ENCODE data around the gene MINDY4.

The MINDY4 gene

GRCh38 chr7:30917216-30917893 is 146.1 kb downstream of the MINDY4 start:
- TF ChIP-seq, protein P1, sequence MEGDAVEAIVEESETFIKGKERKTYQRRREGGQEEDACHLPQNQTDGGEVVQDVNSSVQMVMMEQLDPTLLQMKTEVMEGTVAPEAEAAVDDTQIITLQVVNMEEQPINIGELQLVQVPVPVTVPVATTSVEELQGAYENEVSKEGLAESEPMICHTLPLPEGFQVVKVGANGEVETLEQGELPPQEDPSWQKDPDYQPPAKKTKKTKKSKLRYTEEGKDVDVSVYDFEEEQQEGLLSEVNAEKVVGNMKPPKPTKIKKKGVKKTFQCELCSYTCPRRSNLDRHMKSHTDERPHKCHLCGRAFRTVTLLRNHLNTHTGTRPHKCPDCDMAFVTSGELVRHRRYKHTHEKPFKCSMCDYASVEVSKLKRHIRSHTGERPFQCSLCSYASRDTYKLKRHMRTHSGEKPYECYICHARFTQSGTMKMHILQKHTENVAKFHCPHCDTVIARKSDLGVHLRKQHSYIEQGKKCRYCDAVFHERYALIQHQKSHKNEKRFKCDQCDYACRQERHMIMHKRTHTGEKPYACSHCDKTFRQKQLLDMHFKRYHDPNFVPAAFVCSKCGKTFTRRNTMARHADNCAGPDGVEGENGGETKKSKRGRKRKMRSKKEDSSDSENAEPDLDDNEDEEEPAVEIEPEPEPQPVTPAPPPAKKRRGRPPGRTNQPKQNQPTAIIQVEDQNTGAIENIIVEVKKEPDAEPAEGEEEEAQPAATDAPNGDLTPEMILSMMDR (IDR thresholded peaks at IDR 0.05; ENCODE audit: low read depth, low read length), result no peak
- DNase-seq (ENCODE audit: low read depth, low spot score), result no peak
- no peak overlapping the region for H3K4me3 ChIP-seq (ENCODE audit: low read depth, low read length)
- in situ Hi-C loops (cut with HindIII; ENCODE audit: low sequenced_read_pairs), result no loop called here

DNA sequence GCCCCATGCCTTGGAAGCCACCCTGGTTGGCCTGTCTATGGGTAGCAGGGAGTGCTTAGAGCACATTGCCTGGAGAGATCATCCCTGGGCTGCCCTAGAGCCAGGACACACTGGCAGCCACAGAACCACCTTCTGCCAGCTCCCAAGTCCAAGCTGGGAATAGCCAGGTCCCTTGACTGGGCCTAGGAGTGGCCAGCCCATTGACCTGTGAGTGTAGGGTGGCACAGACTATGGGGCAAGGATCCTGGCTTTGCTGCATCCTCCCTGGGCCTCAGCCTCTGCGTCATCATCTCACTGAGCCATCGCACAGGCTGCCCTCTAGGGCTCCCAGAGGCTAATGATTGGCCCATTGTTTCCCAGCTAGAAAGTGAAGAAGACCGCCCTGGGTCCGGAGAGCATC is 147.5 kb downstream of the MINDY4 start:
- TF ChIP-seq, protein P1 (IDR thresholded peaks at IDR 0.05; ENCODE audit: low read depth, low read length), result no peak
- H3K4me3 ChIP-seq (ENCODE audit: low read depth, low read length), result no peak overlapping the region
- in situ Hi-C loops (cut with HindIII; ENCODE audit: low sequenced_read_pairs), result no loop called here
- no peak for DNase-seq (ENCODE audit: low read depth, low spot score)

DNA sequence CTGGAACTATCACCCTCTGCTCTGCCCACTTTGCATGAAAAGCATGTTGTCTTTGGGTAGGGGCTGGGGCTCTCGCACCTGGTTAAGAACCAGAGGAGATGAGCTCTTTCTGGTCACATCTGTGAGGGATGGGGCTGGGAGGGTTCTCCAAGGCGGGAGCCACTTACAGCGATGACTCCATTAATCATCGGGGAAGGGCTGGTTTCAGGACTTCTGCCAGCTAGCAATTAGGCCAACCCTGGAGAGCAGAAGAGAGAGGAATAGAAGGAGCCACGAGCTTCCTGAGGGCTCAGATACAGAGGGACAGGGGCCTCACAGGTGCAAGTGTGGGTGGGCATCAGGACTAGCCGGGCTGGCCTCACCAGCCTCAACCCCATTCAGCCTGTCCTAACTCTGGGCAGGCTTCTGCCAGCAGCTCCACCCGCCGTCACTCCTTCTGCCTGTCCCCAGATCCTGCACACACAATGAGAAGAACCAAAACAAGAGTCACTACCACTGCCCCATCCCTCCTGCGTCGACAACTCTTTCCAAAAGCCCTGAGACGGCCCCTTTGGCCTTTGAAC is 148.9 kb downstream of the MINDY4 start:
- in situ Hi-C loops (cut with HindIII; ENCODE audit: low sequenced_read_pairs), result no loop called here
- TF ChIP-seq, protein P1 (IDR thresholded peaks at IDR 0.05; ENCODE audit: low read depth, low read length), result no peak
- DNase-seq (ENCODE audit: low read depth, low spot score), result no peak

GRCh38 chr7:30920584-30921539 is 149.6 kb downstream of the MINDY4 start:
- in situ Hi-C loops (cut with HindIII; ENCODE audit: low sequenced_read_pairs), result no loop called here
- TF ChIP-seq, protein P1 (IDR thresholded peaks at IDR 0.05; ENCODE audit: low read depth, low read length), result no peak
- no peak overlapping the region for H3K4me3 ChIP-seq (ENCODE audit: low read depth, low read length)
- peak; percentile 50 for DNase-seq (ENCODE audit: low read depth, low spot score)

More for the DNA sequence above, 148.9 kb downstream of the MINDY4 start:
- no peak overlapping the region for H3K4me3 ChIP-seq (ENCODE audit: low read depth, low read length)

DNA sequence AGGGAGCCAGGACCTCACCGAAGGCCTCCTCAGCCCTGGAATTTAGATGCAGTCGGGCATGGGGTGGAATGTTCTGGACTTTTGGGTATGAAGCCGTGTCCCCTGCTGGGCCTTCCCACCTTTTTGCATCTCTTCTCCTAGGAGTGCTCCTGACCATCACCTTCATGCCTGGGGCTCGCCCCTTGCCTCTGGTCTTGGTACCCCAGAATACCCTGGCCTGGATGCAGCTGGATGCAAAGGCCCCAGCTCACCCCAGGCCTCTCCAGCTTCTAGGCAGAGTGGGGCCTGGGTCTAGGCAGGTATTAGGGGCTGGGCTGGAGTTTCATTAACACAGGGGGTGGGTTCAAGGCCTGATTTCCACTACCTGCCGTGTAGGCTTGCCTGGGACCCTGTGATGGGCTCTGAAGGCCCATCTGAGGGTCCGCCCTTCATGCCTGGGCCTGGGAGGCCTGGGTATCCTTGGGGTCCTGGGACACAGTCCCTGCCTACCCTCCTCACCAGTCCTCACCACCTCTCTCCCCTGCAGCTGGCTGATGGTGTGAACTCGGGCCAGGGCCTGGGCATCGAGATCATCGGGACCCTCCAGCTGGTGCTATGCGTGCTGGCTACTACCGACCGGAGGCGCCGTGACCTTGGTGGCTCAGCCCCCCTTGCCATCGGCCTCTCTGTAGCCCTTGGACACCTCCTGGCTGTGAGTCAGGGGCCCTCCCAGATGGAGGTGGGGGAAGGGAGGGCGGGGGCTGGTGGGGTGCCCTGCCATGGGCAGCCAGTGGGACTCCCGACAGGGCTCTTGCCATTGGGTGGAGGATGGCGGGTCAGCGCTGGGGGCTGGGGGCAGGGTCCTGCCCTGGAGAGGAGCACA is 150.6 kb downstream of the MINDY4 start:
- DNase-seq (ENCODE audit: low read depth, low spot score), result no peak
- no peak overlapping the region for H3K4me3 ChIP-seq (ENCODE audit: low read depth, low read length)
- TF ChIP-seq, protein P1 (IDR thresholded peaks at IDR 0.05; ENCODE audit: low read depth, low read length), result no peak
- in situ Hi-C loops (cut with HindIII; ENCODE audit: low sequenced_read_pairs), result no loop called here

GRCh38 chr7:30922596-30922995 is 151.4 kb downstream of the MINDY4 start:
- TF ChIP-seq, protein P1 (IDR thresholded peaks at IDR 0.05; ENCODE audit: low read depth, low read length), result no peak
- DNase-seq (ENCODE audit: low read depth, low spot score), result no peak
- in situ Hi-C loops (cut with HindIII; ENCODE audit: low sequenced_read_pairs), result no loop called here
- H3K4me3 ChIP-seq (ENCODE audit: low read depth, low read length), result no peak overlapping the region

All from astrocyte of the spinal cord (primary cell).